ENCODE measurements around the gene SLC8A3. TPM values are rescaled to one million over a fixed set of nuclear protein-coding genes. Genes with fewer than 3 reads are reported as not detected.

Gene SLC8A3
- total RNA-seq, 1 experiment from 2014 or later, result not detected

GRCh38 chr14:70004791-70005190, 184.0 kb downstream of the SLC8A3 start:
- POLR2A ChIA-PET, result no interaction called here
- H3K27me3 ChIP-seq (ENCODE audit: control insufficient read depth, insufficient read depth, low read length), result no peaks in the 10 kb centered on the region

GRCh38 chr14:70002589-70003346, 186.0 kb downstream of the SLC8A3 start:
- DNase-seq (ENCODE audit: low read depth, low spot score) (no peak), ATAC-seq (no peak)
- BruUV-seq (replicated peaks), result no TSS peak
- no peak for TF ChIP-seq SIN3A (IDR thresholded peaks at IDR 0.05; ENCODE audit: borderline replicate concordance, insufficient read depth, low read depth, low read length)
- no peak for TF ChIP-seq TCF7L2 (IDR thresholded peaks at IDR 0.05; ENCODE audit: low read depth, low read length)
- TF ChIP-seq REST (IDR thresholded peaks at IDR 0.05; ENCODE audit: insufficient read depth in 1 of 2, low read depth in 2 of 2, low read length in 1 of 2), result no peak
- CTCF ChIA-PET, result no interaction called here
- POLR2A ChIA-PET, result no interaction called here
- Histone ChIP-seq H3K9me3 (ENCODE audit: control insufficient read depth, insufficient read depth, low read depth, low read length) (no peaks in the 10 kb centered on the region), H3K4me3 (ENCODE audit: low read depth in 2 of 2, low read length in 2 of 2) (no peak overlapping the region), H3K36me3 (ENCODE audit: control insufficient read depth, insufficient read depth, low read length) (no peaks in the 10 kb centered on the region), H3K27me3 (ENCODE audit: control insufficient read depth, insufficient read depth, low read length) (no peaks in the 10 kb centered on the region), H3K27ac (ENCODE audit: low read length) (no peak overlapping the region), H3K4me1 (ENCODE audit: control insufficient read depth, insufficient read depth, low read length) (no peaks in the 10 kb centered on the region)
- intact Hi-C loops (cut with micrococcal nuclease; ENCODE audit: unreplicated experiment), result no loop called here
- in situ Hi-C loops (cut with HindIII; ENCODE audit: low pct_unique_long_range_greater_than_20kb, low sequenced_read_pairs), result no loop called here

More at GRCh38 chr14:70004791-70005190, 184.0 kb downstream of the SLC8A3 start:
- BruUV-seq (replicated peaks), result no TSS peak
- H3K27ac ChIP-seq (ENCODE audit: low read length), result no peak overlapping the region
- CTCF ChIA-PET, result no interaction called here
- no peak for ATAC-seq
- DNase-seq (ENCODE audit: low read depth, low spot score), result no peak
- in situ Hi-C loops (cut with HindIII; ENCODE audit: low pct_unique_long_range_greater_than_20kb, low sequenced_read_pairs), result no loop called here
- no peak for TF ChIP-seq SIN3A (IDR thresholded peaks at IDR 0.05; ENCODE audit: borderline replicate concordance, insufficient read depth, low read depth, low read length)
- TF ChIP-seq TCF7L2 (IDR thresholded peaks at IDR 0.05; ENCODE audit: low read depth, low read length), result no peak
- TF ChIP-seq POLR2AphosphoS5 (IDR thresholded peaks at IDR 0.05; ENCODE audit: low read depth, low read length), result no peak
- no peak for TF ChIP-seq CTCF (IDR thresholded peaks at IDR 0.05)
- TF ChIP-seq REST (IDR thresholded peaks at IDR 0.05; ENCODE audit: insufficient read depth in 1 of 2, low read depth in 2 of 2, low read length in 1 of 2), result no peak
- no peaks in the 10 kb centered on the region for H3K36me3 ChIP-seq (ENCODE audit: control insufficient read depth, insufficient read depth, low read length)
- H3K4me1 ChIP-seq (ENCODE audit: control insufficient read depth, insufficient read depth, low read length), result no peaks in the 10 kb centered on the region
- H3K4me3 ChIP-seq (ENCODE audit: low read depth in 2 of 2, low read length in 2 of 2), result no peak overlapping the region
- no peaks in the 10 kb centered on the region for H3K9me3 ChIP-seq (ENCODE audit: control insufficient read depth, insufficient read depth, low read depth, low read length)
- intact Hi-C loops (cut with micrococcal nuclease; ENCODE audit: unreplicated experiment), result no loop called here
